Stimulated activated CD4-positive, alpha-beta T cell treated with anti-CD3 and anti-CD28 coated beads, Interleukin-12 subunit alpha, Interleukin-12 subunit beta, amount 100 ng/mL, for 4 hours (primary cell): Measurements from ENCODE around the gene FBL.

Experiments
- DNase-seq: peaks from one replicate; pipeline ENCODE4 v3.0.0-alpha.2; 2020

The FBL gene

DNA sequence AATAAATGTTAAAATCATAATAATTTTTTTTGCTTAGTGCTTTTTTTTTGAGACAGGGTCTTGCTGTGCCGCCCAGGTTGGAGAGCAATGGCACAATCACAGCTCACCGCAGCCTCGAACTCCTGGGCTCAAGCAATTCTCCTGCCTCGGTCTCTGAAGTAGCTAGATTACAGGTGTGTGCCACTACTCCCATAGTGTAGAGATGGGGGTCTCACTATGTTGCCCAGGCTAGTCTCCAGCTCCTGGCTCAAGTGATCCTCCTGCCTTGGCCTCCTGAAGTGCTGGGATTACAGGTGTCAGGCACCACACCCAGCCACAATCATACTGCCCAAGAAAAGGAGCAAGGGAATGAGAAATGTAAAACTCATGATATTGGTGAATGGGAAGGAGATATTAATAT, 5.1 kb downstream of the FBL start:
- DNase-seq, result no peak

DNA sequence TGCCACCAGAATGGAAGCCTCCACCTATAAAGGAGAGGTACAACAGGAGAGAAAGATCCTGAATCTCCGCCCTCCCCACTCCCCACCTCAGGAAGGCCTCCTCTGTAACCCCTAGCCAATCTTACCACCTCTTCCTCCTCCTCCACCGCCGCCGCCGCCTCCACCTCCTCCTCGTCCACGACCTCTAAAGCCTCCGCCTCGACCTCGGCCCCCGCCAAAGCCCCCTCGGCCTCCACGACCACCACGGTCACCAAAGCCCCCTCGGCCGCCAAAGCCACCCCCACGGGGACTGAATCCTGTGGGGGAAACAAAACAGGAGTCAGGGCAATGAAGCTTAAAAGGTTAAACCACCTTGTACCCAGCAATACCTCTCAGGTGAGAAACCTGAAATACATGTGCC, 5.7 kb downstream of the FBL start:
- DNase-seq, result no peak

DNA sequence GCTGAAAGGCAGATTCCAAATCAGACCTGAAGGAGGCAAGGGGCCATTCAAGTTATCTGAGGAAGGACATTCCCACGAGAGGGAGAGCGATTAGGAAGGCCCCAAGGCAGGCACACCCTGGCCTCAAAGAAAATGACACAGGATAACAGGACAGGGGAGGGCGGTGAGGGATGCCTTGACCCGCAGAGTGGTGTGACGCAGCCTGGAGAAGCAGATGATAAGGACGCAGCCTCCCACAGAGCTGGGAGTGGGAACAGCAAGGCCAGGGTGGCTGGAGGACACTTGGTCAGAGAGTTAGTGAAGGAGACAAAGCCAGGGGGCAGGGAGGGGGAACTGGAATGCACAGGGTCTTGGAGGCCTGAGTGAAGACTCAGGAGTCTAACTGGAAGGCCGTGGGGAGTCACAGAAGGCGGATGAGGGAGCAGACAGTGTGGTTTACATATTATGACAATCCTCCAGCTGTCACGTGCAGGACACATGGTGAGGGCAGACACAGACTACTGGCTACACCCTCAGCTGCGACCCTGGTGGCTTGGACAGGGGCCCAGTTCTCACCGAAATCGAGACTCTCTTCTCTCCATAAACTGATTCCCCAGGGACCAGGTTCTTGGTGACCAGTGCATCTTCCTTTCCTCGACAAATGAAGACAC, 6.4 kb downstream of the FBL start:
- no peak for DNase-seq

DNA sequence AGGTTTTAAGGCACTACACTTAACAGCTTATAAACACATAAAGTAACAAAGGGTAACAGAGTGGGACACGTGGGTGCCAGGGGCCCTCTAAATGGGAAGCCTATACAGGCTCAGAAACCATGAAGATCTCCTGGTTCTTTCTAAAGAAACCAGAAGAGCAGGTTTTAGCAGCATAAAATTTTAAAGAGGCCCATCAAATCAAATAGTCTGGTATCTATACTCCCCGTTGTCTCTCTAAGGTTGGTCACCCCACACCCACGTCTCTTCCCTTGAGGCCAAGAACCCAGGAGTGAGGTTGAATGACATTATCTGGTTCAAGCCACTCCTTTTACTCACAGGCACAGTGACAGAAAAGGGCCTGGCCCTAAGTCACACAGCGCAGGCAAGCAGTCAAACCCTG, 7.6 kb downstream of the FBL start:
- DNase-seq, result no peak

- DNase-seq, result no peak
Measured at GRCh38 chr19:39837978-39838377, 8.2 kb downstream of the FBL start.

DNA sequence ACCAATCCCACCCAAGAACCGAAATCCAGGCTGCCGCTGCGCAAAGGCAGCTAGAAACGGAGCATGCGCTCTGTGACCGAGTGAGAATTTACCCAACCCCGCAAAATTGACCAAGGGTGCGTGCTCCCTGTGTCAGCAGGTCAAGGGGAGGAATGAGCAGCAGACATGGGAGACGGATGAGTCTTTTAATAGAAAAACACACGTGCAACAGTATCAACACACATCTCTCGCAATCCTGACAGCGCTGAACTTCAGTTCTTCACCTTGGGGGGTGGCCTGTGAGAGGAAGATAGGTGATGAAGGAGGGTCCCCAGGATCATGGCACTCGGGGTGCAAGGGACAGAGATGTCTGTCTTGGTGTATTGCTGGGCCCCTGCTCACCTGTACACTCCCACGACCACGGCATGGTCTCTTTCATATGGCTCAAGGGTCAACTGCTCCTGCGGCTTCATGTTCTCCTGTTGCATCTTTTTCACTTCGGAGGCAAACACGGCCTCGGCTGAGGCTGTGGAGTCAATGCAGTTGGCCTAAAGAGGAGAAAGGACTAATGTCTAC, 11.8 kb downstream of the FBL start:
- DNase-seq, result no peak

DNA sequence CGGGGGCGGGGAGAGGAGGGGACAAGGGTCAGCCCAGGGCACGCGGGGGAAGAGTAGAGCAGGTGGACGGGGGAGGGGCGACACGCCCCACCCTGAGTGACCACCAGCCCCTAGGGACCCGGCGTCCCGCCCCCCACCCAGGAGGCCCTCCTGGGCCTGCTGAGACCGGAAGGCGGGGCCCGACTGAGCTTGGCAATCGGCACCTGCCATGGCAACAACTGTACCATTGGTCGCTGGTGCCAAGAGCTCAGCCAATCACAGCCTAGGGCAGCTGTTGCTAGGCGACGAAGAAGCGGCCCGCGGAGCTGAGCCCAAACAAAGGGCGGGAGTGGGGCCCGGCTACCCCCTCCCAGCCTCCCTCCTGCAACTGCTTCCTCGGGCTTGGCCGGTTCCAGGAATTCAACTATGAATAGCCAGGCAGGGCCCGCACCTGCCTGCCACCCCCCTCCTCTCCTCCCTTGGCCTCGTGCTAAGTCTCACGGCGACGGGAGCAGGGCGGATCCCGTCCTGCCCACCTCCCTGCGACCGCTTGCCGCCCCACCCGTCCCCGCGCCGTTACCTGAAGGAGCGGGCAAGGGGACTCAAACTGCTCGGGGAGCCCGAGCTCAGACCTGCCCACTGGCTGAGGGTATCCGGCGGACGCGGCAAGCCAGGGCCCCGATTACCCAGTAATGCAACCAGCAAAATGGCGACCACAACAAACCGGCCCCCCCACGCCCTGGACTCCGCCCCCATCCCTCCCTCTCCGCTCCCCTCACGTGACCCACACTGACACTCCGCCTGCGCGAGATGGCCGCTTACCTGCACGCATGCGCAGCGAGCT, 12.5 kb downstream of the FBL start, which contains the start of gene DYRK1B:
Gene DYRK1B (minus strand): TSS at position 699 of the 823 bp plus-strand sequence. CDS start 2,295 bp downstream, outside the sequence.
- peak; percentile 94 for DNase-seq

- no peak for DNase-seq
Measured at GRCh38 chr19:39833160-39833463, 13.1 kb downstream of the FBL start.

GRCh38 chr19:39832341-39833083, 13.7 kb downstream of the FBL start:
- DNase-seq, result no peak

DNA sequence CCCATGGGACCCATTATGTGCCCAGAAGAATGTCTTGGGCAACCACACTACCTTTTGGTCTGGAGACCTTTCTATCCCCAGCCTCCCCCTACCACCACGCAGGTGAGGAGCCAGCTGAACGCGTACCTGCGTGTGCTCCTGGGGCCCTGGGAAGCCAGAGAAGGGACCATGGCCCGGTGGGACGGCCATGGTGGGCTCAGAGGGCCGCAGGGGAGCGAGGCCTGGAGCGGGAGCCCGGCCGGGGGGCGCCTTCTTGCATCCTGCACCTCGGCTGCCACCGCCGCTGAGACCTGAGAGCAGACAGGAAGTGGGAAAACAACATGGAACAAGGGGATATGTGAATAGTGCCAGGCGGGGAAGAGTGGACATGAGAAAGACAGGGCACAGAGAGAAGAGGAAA, 14.5 kb downstream of the FBL start:
- no peak for DNase-seq

- no peak for DNase-seq
Measured at GRCh38 chr19:39830847-39831246, 15.3 kb downstream of the FBL start.

- no peak for DNase-seq
Measured at GRCh38 chr19:39830406-39830805, 15.8 kb downstream of the FBL start.

- no peak for DNase-seq
Measured at GRCh38 chr19:39829702-39830275, 16.4 kb downstream of the FBL start.

DNA sequence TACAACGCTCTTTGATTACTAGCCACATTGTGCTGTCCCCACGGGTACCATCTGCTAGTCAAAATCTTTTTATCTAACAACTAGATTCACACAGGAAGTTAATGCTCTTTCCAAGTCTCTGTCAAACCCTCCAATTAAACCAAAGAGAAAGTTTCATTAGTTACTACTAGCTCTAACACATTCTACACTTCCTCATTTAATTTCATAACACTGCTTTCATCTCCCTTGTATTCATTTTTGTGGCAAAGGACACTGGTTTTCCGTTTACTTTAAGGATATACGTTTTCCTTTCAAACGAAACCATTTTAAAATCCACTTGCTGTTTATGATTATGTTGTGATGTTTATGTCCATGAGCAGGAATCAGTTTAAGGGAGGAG, 17.5 kb downstream of the FBL start:
- no peak for DNase-seq

DNA sequence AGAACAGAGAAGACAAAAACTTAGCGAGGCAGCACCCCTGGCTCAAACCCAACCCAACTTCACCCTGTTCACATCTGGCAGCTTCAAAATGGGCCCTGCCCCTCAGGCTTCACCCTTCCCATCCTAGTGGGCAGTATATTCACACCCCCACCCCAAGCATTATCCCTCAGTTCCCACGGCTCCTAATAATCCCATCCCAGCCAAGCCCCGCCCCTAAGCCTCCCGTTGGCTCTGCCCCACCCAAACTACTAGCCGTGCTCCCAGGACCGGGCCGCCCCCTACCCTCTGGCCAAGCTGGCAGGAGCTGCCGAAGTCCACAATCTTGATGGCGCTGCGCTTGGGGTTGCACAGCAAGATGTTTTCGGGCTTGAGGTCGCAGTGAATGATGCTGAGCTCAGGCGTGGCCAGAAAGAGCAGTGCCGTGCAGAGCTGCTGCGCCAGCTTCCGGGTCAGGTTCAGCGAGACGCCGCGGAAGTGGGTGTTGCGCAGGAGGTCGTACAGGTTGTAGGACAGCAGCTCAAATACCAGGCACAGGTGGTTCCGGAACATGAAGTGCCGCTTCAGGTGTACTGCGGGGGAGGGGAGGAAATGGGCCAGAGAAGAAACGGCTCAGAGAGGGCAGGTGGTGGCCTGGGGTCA, 18.0 kb downstream of the FBL start:
- DNase-seq, result no peak

- no peak for DNase-seq
Measured at GRCh38 chr19:39827216-39827615, 19.0 kb downstream of the FBL start.

DNA sequence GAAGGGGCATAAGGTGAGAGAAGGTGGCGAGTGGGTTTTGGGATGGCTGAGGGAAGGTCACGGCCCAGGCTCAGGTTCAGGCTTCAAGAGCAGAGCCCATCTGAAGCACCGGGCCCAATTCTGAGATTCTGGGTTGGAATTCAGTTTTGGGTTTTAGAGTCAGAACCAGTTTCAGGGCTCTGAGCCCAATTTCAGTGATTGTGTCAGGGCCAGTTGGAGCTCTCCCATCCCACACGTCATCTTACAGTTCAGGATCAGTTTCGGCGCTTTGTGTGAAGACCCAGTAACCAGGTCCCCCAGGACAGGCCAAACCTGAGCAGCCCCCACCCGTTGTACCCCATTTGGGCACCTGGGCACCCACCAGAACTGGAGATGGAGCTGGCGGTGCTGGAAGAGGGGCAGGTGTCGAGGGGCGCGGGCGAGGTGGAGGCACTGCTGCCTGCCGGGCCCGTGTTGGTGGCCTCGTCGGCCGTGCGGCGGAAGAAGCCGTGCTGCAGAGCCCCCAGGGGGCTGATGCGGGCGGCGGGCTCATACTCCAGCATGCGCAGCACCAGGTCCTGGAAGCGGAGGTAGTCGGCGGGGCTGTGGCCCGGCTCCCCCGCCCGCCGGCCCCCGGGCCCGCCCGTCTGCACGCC, 19.8 kb downstream of the FBL start:
- no peak for DNase-seq

GRCh38 chr19:39825531-39826076, 20.6 kb downstream of the FBL start:
- DNase-seq, result no peak

DNA sequence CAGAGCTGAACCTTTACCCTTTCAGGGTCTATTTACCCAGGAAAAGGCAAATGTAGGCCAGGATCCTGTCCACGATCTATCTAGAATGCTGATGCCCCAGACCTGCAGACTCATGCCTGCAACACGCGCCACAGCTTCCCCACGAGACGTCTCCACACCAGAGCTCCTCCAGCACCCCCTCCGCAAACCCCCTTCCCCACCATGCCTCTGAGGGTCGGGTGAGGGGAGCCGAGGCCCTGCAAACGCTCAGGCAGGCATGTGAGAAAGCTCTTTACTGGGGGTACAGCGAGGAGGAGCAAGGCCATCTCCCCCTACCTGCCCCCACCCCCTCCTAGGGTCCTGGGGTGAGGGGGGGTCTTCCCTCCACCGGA, 21.1 kb downstream of the FBL start:
- no peak for DNase-seq

DNA sequence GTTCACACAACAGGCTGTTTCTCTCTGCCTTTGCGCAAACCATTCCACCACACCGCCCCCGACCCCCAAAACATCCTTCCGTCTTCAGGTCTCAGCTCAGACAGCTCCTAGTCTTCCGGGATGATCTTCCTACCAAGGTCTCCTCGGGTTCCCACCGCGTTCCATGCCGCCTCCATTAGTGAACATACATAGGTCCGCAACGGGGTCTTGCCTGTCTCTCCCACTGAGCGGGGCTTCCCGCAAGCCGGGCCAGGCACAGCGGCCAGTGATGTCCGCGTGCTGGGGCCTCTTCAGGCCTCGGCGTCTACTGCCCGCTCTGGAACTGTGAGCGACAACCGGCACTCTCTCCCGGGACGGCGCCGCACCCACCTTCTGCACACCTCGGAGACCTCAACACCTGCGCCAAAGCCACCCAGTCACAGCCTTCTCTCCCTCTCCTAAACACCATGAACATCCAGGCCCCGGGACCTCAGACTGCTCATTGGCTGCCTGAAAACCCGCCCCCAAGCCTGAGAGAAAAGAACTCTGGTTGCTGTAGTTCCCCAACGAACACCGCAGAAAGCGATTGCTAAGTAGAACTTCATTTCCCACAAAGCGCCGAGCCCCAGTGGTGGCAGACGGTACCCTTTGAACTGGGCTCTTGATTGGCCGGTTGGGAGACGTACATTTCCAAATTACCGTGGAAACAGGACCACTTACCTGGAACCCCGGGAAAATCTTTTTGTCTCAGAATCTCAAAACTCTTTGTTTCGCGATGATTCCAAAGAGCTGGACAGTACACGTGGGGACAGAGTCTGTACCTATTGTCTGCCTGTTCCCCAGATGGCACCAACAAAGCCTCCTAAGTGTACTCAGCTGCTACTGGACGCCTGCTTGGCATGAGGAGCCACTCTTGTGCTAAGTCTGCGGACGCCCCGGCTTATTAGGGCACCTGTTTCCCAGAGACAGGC, 21.8 kb downstream of the FBL start:
- peak; percentile 78 for DNase-seq

- no peak for DNase-seq
Measured at GRCh38 chr19:39823686-39824085, 22.5 kb downstream of the FBL start.
